Small intestine (tissue), 7 donors: ENCODE data around the gene SIGLEC1. TPM values are rescaled to one million over a fixed set of nuclear protein-coding genes. Genes with fewer than 3 reads are reported as not detected.

Experiments used
- DNase-seq, 2 donors: peaks; one replicate each; pipeline versions ENCODE4 v3.0.0 to v3.0.0-alpha.2; 2013
- FAIRE-seq: peaks from 2 replicates; lab custom pipeline; 2012; peaks lifted over from hg19 to GRCh38; lab: Jason Lieb, UNC
- H3K27ac ChIP-seq, 3 donors: one replicate each; pipeline ENCODE4 v1.5.1; 2013; ENCODE audit warnings: low read length in 2 of 3, mild to moderate bottlenecking in 2 of 3, control low read depth in 1 of 3, inconsistent platforms in 1 of 3, low read depth in 1 of 3, moderate library complexity in 1 of 3
- H3K27me3 ChIP-seq, 3 donors: one replicate each; pipeline ENCODE4 v1.6.1; 2013; ENCODE audit warnings: low read length in 3 of 3, inconsistent platforms in 1 of 3; ENCODE audit not compliant: control insufficient read depth in 3 of 3, insufficient read depth in 3 of 3
- H3K36me3 ChIP-seq, 3 donors: one replicate each; pipeline ENCODE4 v1.6.1; 2013; ENCODE audit warnings: low read length in 3 of 3, inconsistent platforms in 1 of 3, low read depth in 1 of 3, mild to moderate bottlenecking in 1 of 3, moderate library complexity in 1 of 3; ENCODE audit not compliant: control insufficient read depth in 3 of 3, insufficient read depth in 2 of 3
- H3K4me1 ChIP-seq, 3 donors: one replicate each; pipeline ENCODE4 v1.6.1; 2013; ENCODE audit warnings: low read length in 2 of 3, inconsistent platforms in 1 of 3, low read depth in 1 of 3, mild to moderate bottlenecking in 1 of 3, moderate library complexity in 1 of 3; ENCODE audit not compliant: control insufficient read depth in 3 of 3, insufficient read depth in 2 of 3
- H3K4me3 ChIP-seq, 3 donors: one replicate each; pipeline ENCODE4 v1.5.1; 2013; ENCODE audit warnings: low read length in 3 of 3, control low read depth in 1 of 3, inconsistent platforms in 1 of 3, low read depth in 1 of 3, mild to moderate bottlenecking in 1 of 3, moderate library complexity in 1 of 3
- H3K9me3 ChIP-seq, 2 donors: one replicate each; pipeline ENCODE4 v1.6.1; 2013; ENCODE audit warnings: low read depth in 1 of 2, low read length in 1 of 2; ENCODE audit not compliant: control insufficient read depth in 2 of 2, insufficient read depth in 1 of 2
- WGBS, 3 donors: extraction: QIAGEN DNeasy Blood & Tissue Kit; methylation state at CpG; one replicate each; pipeline ENCODE4 v1.1.7; 2013; 5-methylcytosine and 5-hydroxymethylcytosine counted together
- polyA plus RNA-seq, 4 donors: library from polyadenylated mRNA; stranded (reverse) in 3 of 4; unstranded in 1 of 4; fragments of 200-250 nt in 3 of 4; fragments of 120-200 nt in 1 of 4; gene quantifications; one replicate each; pipeline versions ENCODE4 v1.2.1 to v1.2.3, GENCODE V29; 2013
- donor health status: healthy with polysubstance abuse.
- donor health status: control.
- donor health status: control.
- donor health status: Bipolar disorder and iron deficiency.
- donor health status: healthy.

The SIGLEC1 gene
- polyA plus RNA-seq, 4 donors = 0.22 to 6.3 (median 2.3) TPM

DNA sequence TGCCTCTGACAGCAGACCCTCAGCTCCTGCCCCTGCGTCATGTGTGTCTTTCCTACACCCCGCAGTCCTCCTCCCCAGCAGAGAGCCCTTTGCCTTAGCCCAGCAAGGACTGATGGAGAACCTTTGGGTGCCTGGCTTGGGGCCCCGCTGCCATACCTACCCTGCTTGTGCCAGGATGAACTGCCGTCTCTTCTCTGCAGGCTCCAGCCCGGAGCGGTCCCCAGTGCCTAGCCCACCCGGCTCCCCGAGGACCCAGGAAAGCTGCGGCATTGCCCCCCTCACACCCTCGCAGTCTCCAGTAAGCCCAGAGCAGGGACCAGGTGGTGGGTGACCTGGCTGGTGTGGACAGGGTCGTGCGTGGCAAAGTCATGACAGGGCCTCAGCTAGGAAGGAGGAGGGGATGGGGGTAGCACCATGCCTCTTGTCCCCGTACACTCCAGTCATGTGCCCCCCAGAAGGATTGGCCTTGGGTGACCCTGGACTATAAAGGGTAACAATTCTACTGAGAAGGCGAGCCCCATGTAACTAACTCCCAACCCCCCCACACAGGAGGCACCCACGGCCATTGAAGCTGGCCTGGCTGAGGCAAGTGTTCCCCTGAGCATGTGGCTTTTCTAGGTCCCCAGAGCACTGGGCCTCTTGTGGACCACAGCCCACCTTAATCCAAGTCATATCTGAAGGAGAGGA lies 28.4 kb upstream of the SIGLEC1 start:
- DNase-seq = no peak
- Histone ChIP-seq H3K4me1 (peaks cover 0 to 7% (median 0%) of the 10 kb centered on the region in 3 donors), H3K36me3 (peaks cover 0 to 11% (median 0%) of the 10 kb centered on the region in 3 donors), H3K27ac (no peak overlapping the region), H3K9me3 (no peaks in the 10 kb centered on the region), H3K4me3 (no peak overlapping the region), H3K27me3 (peaks cover 0 to 10% (median 0%) of the 10 kb centered on the region in 3 donors)
- 88 to 92% (median 92%) methylated on average over 15 of the region's 15 CpGs for WGBS, 3 donors
- FAIRE-seq = no peak

GRCh38 chr20:3739926-3740451 lies 27.6 kb upstream of the SIGLEC1 start:
- WGBS, 3 donors = 71 to 78% (median 78%) methylated on average over 7 of the region's 7 CpGs
- H3K27ac ChIP-seq = peak overlapping the region in 1 of 3 donors; percentile 20
- DNase-seq = no peak

DNA sequence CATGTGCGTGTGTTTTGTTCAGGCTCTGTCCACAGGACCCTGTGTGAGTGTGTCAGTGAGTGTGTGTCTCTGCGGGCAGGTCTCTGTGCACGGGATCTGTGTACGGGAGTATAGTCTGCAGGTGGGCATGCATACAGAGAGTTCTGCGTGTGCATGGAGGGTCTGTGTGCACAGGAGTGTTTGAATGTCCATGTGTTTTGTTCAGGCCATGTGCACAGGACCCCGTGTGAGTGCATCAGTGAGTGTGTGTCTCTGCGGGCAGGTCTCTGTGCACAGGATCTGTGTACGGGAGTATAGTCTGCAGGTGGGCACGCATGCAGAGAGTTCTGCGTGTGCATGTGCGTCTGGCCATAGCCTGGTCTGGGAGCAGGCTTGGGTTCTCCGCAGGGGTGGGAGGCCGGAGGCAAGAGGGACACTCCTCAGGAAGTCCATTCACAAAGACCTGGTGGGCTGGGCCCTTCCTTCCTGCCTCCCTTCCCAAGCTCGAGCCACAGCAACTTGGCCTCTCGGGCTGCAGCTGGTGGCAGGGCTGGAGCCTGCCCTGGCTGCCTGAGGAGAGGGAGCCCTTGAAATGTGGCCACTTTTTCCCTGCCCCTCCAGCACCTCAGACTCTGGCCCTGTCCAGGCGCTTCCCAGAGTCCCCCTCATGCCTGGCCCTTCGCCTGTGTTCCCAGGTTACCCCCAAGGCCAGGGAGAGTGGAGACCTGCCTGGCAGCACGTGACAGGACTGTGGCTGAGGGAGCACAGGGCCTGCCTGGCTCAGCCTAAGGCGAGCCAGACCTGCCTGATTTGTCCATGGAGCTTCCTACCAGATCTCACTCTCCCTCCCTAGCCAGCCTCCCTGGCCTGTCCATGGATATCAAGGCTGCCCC lies 26.9 kb upstream of the SIGLEC1 start:
- H3K27me3 ChIP-seq = peaks cover 0 to 3% (median 0%) of the 10 kb centered on the region in 3 donors
- H3K4me3 ChIP-seq = no peak overlapping the region
- H3K36me3 ChIP-seq = peaks cover 0 to 9% (median 0%) of the 10 kb centered on the region in 3 donors
- FAIRE-seq (no peak), DNase-seq (no peak)
- no peaks in the 10 kb centered on the region for H3K9me3 ChIP-seq
- peaks cover 0 to 7% (median 0%) of the 10 kb centered on the region in 3 donors for H3K4me1 ChIP-seq
- H3K27ac ChIP-seq = peak overlapping the region in 1 of 3 donors; percentile 20
- 76 to 80% (median 79%) methylated on average over 19 of the region's 19 CpGs for WGBS, 3 donors

More at GRCh38 chr20:3739926-3740451, 27.6 kb upstream of the SIGLEC1 start:
- no peaks in the 10 kb centered on the region for H3K9me3 ChIP-seq
- H3K4me3 ChIP-seq = no peak overlapping the region
- H3K4me1 ChIP-seq = peaks cover 0 to 7% (median 0%) of the 10 kb centered on the region in 3 donors
- no peak for FAIRE-seq
- peaks cover 0 to 10% (median 0%) of the 10 kb centered on the region in 3 donors for H3K27me3 ChIP-seq
- H3K36me3 ChIP-seq = peaks cover 0 to 9% (median 0%) of the 10 kb centered on the region in 3 donors

- Histone ChIP-seq H3K4me3 (no peak overlapping the region), H3K27ac (no peak overlapping the region), H3K4me1 (peaks cover 0 to 10% (median 0%) of the 10 kb centered on the region in 3 donors), H3K27me3 (peaks cover 0 to 4% (median 0%) of the 10 kb centered on the region in 3 donors), H3K36me3 (peaks cover 0 to 9% (median 0%) of the 10 kb centered on the region in 3 donors), H3K9me3 (no peaks in the 10 kb centered on the region)
- WGBS, 3 donors = 61 to 64% (median 63%) methylated on average over 11 of the region's 11 CpGs
- DNase-seq (no peak), FAIRE-seq (no peak)
Observed at GRCh38 chr20:3738111-3739053, 26.0 kb upstream of the SIGLEC1 start.

GRCh38 chr20:3735768-3736167 lies 23.4 kb upstream of the SIGLEC1 start:
- Histone ChIP-seq H3K4me3 (no peak overlapping the region), H3K27ac (no peak overlapping the region), H3K4me1 (peaks cover 0 to 13% (median 0%) of the 10 kb centered on the region in 3 donors), H3K27me3 (peaks cover 2 to 24% (median 6%) of the 10 kb centered on the region in 3 donors), H3K36me3 (peaks cover 0 to 7% (median 0%) of the 10 kb centered on the region in 3 donors), H3K9me3 (no peaks in the 10 kb centered on the region)
- DNase-seq = no peak
- 32 to 62% (median 42%) methylated on average over 4 of the region's 4 CpGs for WGBS, 3 donors
- FAIRE-seq = no peak

DNA sequence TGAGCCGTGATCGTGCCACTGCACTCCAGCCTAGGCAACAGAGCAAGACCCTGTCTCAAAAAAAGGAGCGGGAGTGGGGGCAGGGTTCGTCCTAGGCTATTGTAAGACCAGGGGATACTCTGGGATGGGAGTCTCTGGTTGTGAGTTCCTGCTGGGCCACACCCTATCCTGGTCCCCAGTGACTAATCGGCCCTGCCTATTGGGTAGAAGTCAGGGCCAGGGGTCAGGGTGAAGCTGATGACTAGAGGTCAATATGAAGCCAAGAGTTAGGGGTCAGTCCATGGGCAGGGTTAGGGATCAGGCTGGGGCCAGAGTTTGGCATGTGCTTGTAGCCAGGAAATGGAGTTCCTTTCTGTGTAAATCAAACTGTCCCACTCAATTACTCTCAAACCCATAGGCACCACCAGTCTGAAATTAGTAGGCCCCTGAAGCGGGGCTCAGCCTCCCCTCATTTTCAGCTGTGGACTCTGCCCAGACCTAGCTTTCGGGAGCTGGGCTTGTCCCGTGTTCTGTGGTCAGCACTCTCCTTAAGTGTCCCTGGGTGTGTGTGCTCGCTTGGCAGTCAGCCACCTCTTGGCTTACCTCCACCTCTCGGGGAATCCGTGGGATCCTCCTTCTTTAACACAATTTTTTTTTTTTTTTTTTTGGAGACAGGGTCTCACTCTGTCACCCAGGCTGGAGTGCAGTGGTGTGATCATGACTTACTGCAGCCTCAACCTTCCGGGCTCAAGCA lies 21.9 kb upstream of the SIGLEC1 start:
- Histone ChIP-seq H3K4me1 (peaks cover 0 to 5% (median 0%) of the 10 kb centered on the region in 3 donors), H3K4me3 (no peak overlapping the region), H3K9me3 (no peaks in the 10 kb centered on the region), H3K27me3 (peaks cover 2 to 24% (median 6%) of the 10 kb centered on the region in 3 donors), H3K36me3 (no peaks in the 10 kb centered on the region), H3K27ac (no peak overlapping the region)
- FAIRE-seq = no peak
- 35 to 54% (median 42%) methylated on average over 12 of the region's 12 CpGs for WGBS, 3 donors
- peak in 1 of 2 donors; percentile 53 for DNase-seq
